ENCODE measurements around the gene TTC12. TPM values are rescaled to one million over a fixed set of nuclear protein-coding genes. Genes with fewer than 3 reads are reported as not detected.

TTC12 gene
- total and polyA plus RNA-seq, 2 of the 8 experiments (the other 6 are each of a cell fraction or from before 2014, with no cell fraction given), result 4.7 to 9.0 TPM

DNA sequence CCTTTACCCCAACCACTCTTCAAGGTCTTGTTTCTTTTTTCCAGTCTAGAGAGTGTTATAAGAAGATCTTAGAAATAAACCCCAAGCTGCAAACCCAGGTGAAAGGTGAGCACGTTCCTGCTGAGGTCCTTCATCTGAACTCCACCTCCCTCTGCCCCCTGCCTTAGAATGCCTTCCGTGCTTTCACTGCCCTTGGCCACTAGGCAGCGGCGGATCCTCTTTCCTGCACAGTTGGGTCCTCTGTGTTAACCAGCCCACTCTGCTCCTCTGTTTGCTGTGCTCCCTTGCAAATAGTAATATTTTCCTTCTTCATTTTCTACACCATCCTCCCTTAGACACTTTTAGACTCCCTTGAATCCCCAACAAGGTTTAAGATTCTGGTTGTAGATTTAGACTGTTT, 24.3 kb downstream of the TTC12 start:
- Histone ChIP-seq H3K18ac (ENCODE audit: extremely low read depth, low read length) (no peak overlapping the region), H2AFZ (ENCODE audit: low read length) (no peak overlapping the region), H2BK12ac (ENCODE audit: low read depth, low read length) (no peak overlapping the region), H2AK5ac (ENCODE audit: low read depth, low read length) (no peak overlapping the region), H2BK20ac (ENCODE audit: low read length) (no peak overlapping the region), H3K27ac (ENCODE audit: low read depth, low read length) (no peak overlapping the region), H3K4me2 (ENCODE audit: insufficient read depth in 1 of 2, low read depth in 2 of 2, low read length in 2 of 2) (no peak overlapping the region), H3K56ac (replicated peaks; ENCODE audit: insufficient read length, low read depth, low read length) (no peak overlapping the region), H2BK120ac (replicated peaks; ENCODE audit: low read depth, low read length) (no peak overlapping the region), H3K79me1 (ENCODE audit: low read depth, low read length) (no peaks in the 10 kb centered on the region), H3K4me1 (replicated peaks in 1 of 4; ENCODE audit: control insufficient read depth in 3 of 4, insufficient read depth in 4 of 4, low read length in 3 of 4) (no peaks in the 10 kb centered on the region), H3K9me3 (ENCODE audit: insufficient read depth in 2 of 2, low read depth in 1 of 2, low read length in 1 of 2) (no peaks in the 10 kb centered on the region), H3K23ac (ENCODE audit: insufficient read length) (no peak overlapping the region), H4K91ac (replicated peaks; ENCODE audit: insufficient read length, low read length) (no peak overlapping the region), H3K27me3 (replicated peaks in 1 of 4; ENCODE audit: control insufficient read depth in 3 of 4, extremely low read depth in 1 of 4, insufficient read depth in 3 of 4, low read length in 3 of 4) (no peaks in the 10 kb centered on the region), H3K79me2 (ENCODE audit: control insufficient read depth in 1 of 2, insufficient read depth in 2 of 2, low read length in 2 of 2) (no peaks in the 10 kb centered on the region), H3K14ac (ENCODE audit: insufficient read length) (no peak overlapping the region), H3K36me3 (ENCODE audit: control insufficient read depth in 2 of 4, insufficient read depth in 4 of 4, low read length in 3 of 4) (peaks cover 0 to 7% (median 1%) of the 10 kb centered on the region in 4 experiments; a peak in 2 of 8 replicates), H4K20me1 (replicated peaks in 1 of 2; ENCODE audit: control insufficient read depth in 1 of 2, insufficient read depth in 2 of 2, low read length in 2 of 2) (peaks cover 0 to 1% of the 10 kb centered on the region in 2 experiments), H2BK5ac (ENCODE audit: low read depth, low read length) (no peak overlapping the region), H4K5ac (ENCODE audit: insufficient read length, low read depth, low read length) (no peak overlapping the region), H3K23me2 (ENCODE audit: low read depth, low read length) (no peaks in the 10 kb centered on the region; the same call in 1 of the 2 replicates), H3K4me3 (ENCODE audit: extremely low read depth in 1 of 4, insufficient read depth in 2 of 4, low read depth in 3 of 4, low read length in 4 of 4) (no peak overlapping the region), H4K8ac (ENCODE audit: extremely low read depth, insufficient read depth, low read length) (no peak overlapping the region), H3K9ac (replicated peaks in 1 of 4; ENCODE audit: extremely low read depth in 1 of 4, low read depth in 3 of 4, low read length in 3 of 4) (no peak overlapping the region), H2BK15ac (ENCODE audit: low read length) (no peak overlapping the region), H3K4ac (replicated peaks; ENCODE audit: insufficient read length, low read depth, low read length) (no peak overlapping the region)
- FAIRE-seq, result no peak
- ChIA-PET POLR2A (ENCODE audit: partially characterized antibody) (no interaction called here), CTCF (ENCODE audit: partially characterized antibody) (interaction anchor here (1.1 to 1.8 kb wide), 4 partner anchors 14 to 193 kb away, joined by 3 to 6 read pairs (median 3); no protein-coding TSS in a partner anchor)
- DNase-seq (ENCODE audit: low read depth in 1 of 2, low spot score in 2 of 2), result no peak
- TF ChIP-seq, protein P1, sequence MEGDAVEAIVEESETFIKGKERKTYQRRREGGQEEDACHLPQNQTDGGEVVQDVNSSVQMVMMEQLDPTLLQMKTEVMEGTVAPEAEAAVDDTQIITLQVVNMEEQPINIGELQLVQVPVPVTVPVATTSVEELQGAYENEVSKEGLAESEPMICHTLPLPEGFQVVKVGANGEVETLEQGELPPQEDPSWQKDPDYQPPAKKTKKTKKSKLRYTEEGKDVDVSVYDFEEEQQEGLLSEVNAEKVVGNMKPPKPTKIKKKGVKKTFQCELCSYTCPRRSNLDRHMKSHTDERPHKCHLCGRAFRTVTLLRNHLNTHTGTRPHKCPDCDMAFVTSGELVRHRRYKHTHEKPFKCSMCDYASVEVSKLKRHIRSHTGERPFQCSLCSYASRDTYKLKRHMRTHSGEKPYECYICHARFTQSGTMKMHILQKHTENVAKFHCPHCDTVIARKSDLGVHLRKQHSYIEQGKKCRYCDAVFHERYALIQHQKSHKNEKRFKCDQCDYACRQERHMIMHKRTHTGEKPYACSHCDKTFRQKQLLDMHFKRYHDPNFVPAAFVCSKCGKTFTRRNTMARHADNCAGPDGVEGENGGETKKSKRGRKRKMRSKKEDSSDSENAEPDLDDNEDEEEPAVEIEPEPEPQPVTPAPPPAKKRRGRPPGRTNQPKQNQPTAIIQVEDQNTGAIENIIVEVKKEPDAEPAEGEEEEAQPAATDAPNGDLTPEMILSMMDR (IDR thresholded peaks at IDR 0.05; ENCODE audit: control extremely low read depth in 1 of 3, insufficient read depth in 1 of 3, low read depth in 1 of 3, low read length in 3 of 3), result peak; percentile 58 to 66 (median 61)
- TF ChIP-seq RAD21 (IDR thresholded peaks at IDR 0.05 in 1 of 2, conservative IDR thresholded peaks at IDR 0.05 in 1 of 2; ENCODE audit: low read depth in 2 of 2, low read length in 2 of 2), result peak; percentile 66 to 70
- no peak for TF ChIP-seq GTF2F1 (IDR thresholded peaks at IDR 0.05; ENCODE audit: borderline replicate concordance, low read depth, low read length)
- WGBS, 2 experiments (ENCODE audit: extremely low coverage in 1 of 2, insufficient coverage in 1 of 2, insufficient read length in 1 of 2, insufficient replicate concordance in 2 of 2, low coverage in 1 of 2, low lambda C conversion rate in 2 of 2, missing lambda C conversion rate in 1 of 2), result 57% methylated on average over 4 of the region's 4 CpGs; no CpG with 5 or more reads in 1 of the 2 experiments
